GF-D8 (cell line): ENCODE data around the gene SOHLH1.

ENCODE experiments used
- DNase-seq: peaks from one replicate; lab custom pipeline; 2025; lab: John Stamatoyannopoulos, UW

Gene SOHLH1

GRCh38 chr9:135699440-135699839, at the start of gene SOHLH1:
SOHLH1 (minus strand) TSS chr9:135699481; CDS start chr9:135699467, 14 bp downstream.
- no peak for DNase-seq

- DNase-seq: no peak
Measured at GRCh38 chr9:135748676-135749075, 49.4 kb upstream of the SOHLH1 start.

DNA sequence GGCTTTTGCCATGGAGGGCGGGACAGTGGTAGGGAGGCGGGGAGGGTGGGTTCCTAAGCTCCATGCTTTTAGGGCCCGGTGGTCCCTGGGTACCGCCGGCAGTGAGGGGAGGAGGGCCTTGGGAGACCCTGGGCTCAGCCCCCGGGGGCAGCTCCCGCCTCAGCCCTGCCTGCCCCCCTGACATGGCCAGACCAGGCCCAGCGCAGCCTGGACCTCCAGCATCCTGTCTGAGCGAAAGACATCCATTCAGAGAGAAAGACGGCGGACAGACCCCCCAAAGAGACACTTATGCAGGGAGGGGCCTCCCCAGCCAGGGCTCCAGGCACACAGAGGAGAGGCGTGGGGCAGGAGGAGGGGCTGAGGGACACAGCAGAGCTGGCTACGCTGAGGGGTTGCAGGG, 48.0 kb upstream of the SOHLH1 start:
- no peak for DNase-seq

GRCh38 chr9:135746565-135746964, 47.3 kb upstream of the SOHLH1 start:
- DNase-seq: no peak

GRCh38 chr9:135745686-135746324, 46.5 kb upstream of the SOHLH1 start:
- no peak for DNase-seq

DNA sequence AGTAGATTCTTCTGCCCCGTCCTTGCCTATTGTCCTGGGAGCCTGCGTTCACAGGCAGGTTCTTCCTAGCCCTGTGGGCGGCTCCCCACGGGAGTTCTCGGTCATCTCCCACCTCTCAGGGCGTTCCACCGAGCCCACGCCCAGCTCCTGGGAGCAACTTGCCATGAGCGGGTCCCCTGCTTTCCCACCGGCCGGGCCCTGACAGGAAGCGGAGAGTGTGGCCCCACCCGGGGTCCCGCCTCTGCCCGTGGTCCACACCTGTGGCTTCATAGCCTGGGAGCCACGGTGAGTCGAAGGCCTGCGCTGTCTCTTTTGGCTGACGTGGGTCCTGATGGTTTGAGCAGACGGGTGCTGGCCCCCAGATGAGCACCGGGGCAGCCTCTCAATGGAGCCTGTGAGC, 45.9 kb upstream of the SOHLH1 start:
- DNase-seq: no peak

DNA sequence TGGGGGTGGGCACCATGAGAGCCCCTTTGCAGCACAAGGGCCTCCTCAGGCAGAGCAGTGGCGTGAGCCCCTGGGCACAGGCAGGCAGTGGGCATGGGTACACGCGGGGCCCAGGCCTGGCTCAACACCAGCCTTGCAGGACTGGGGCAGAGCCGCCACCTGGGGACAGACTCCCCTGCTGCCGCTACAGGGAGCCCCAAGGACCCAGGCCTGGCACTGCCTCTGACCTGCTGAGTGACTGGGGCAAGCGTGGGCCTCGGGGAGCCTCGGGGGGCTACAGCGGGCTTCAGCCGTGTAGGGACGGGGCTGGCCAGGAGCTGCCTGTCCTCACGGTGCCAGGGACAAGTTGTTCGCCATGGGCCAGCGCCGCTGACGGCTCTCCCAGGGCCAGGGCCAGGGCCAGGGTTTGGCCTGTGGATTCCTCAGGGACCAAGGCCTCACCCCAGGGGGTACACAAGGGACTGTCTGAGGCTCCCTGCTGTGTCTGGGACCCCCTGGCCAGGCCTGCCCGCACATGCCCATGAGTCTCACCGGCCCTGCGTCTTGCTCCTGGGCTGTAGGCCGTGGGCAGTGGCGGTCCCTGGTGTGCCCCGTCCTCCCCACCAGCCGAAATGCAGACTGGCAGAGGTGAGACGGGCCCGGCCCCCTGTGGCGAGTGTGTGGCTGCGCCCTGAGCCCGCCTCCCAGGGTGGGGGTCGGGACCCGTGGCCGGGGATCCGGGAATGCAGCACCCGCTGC, 45.2 kb upstream of the SOHLH1 start:
- no peak for DNase-seq

GRCh38 chr9:135743546-135744332, 44.5 kb upstream of the SOHLH1 start:
- DNase-seq: no peak

DNA sequence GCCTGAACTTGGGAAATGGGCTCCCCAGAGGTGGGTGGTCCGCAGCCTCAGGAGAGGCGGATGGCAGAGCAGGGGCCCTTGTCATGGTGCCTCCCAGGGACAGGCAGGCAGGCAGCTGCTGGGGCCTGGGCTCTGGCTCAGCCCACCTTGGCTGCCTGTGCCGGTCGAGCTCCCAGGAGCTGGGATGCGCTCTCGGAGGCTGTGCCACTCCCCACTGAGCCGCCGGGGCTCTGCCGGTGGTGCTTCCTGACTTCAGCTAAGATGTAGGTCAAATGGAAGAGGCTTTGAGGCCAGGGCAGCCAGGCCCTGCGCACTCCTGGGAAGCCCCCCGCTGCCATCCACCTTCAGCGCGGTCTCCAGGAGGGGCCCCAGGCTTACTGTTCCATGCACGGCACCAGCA, 43.7 kb upstream of the SOHLH1 start:
- DNase-seq: no peak

DNA sequence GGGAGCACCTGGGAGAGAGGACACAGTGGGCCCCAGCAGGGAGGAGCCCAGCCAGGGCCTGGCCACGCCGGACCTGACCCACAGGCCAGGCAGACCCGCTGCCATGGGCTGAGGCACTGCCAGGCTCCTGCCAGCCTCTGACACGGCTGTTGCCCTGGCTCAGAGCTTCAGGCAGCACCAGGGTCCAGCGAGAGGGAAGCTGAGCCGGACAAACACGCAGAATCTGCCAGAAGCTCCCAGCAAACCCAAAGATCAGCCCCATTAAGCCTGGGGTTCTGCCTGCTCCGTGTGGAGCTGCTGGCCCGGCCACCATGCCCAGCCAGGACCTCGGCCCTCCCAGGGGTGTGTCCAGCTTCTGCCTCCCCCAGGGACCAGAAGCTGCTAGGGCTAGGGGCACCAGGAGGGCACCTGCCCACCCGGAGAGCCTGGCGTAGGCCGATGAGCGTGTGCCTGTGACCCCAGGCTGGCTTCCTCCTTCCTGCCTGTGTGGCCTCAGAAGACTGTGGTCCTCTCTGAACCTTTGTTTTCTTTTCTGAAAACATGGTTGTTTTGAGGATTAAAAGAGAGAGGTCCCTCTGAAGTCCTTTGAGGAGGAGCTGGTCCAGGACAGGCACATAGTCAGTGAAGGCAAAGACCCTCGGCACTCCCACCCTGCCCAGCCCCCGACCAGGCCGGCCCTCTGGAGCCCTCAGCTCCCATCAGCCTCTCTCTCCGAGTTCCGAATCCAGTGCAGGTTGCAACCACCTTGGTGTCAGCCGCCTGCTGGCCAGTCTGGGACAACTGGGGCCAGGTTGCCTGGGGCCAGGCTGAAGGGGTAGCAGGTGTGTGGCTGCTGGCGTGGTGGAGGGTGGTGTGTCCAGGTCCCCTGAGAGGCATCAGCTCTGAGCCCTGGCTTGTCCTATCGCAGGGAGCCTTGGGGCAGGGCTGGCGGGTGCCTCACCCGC, 42.3 kb upstream of the SOHLH1 start:
- DNase-seq: no peak

- DNase-seq: no peak
Measured at GRCh38 chr9:135739271-135740220, 40.3 kb upstream of the SOHLH1 start.

DNA sequence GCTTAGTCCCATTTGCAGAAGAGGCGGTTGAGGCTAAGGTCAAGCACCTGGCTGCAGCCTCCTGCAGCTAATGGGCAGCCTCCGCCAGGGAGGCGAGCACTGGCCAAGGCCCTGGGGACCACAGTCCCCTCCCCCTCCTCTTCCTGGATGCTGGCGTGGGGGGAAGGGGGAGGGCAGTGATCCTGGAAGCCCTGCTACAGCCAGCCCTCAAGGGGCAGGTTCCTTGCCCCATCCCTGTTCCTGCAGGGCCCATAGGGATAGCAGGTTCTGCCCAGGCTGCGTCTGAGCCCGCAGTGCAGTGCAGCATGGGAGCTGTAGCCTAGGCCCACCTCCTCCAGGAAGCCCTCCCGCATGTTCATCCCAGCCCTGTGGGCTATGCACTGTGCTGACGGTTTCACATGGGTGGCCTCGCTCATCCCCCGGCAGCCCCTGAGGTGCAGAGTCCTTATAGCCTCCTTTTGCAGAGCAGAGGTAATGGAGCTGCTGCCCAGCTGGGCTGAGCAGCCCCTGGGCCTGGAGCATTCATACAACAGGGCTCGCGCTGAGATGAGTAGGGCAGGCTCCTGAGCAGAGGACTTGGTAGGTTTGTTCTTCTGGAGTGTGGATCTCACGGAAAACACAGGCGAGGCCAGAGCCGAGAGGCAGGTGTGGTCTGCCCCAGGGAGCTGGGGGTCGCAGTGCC, 38.7 kb upstream of the SOHLH1 start:
- DNase-seq: no peak

DNA sequence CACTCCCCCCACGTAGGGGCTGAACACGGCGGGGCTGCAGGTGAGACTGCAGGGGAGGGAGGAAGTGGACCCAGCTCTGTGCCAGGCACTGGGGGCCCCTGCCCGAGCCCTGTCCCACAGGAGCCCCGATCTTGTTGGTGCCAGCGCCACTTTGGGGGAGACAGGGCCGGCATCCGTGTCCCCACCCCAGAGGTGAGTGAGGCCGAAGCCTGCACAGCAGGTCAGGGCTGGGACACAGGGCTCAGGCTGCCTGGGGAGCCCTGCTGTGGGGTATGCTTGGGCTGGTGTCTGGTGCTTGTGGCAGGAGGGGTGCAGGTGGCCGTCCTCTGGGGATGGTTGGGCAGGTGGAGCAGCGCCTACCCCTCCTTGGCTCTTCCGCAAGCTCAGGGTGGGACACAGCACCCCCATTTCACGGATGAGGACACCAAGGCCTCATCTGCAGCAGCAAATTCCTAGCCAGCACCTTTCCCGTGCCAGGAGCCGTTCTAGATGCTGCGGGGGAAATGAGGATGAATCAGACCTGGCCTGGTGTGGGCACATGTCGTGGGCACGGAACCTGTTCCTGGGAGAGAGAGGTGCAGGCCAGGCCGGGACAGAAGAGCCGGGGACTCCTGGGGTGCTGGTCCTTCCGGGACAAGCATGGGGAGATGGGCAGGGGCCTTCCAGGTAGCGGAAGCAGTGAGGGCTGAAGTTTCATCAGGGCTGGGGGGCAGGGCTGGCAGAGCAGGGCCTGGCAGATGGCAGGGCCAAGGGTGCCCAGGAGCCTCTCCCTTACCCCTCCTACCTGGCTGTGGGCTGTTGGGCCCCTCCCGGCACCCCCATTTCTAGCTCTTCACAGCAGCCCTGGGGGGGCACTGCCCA, 37.9 kb upstream of the SOHLH1 start:
- DNase-seq: no peak

DNA sequence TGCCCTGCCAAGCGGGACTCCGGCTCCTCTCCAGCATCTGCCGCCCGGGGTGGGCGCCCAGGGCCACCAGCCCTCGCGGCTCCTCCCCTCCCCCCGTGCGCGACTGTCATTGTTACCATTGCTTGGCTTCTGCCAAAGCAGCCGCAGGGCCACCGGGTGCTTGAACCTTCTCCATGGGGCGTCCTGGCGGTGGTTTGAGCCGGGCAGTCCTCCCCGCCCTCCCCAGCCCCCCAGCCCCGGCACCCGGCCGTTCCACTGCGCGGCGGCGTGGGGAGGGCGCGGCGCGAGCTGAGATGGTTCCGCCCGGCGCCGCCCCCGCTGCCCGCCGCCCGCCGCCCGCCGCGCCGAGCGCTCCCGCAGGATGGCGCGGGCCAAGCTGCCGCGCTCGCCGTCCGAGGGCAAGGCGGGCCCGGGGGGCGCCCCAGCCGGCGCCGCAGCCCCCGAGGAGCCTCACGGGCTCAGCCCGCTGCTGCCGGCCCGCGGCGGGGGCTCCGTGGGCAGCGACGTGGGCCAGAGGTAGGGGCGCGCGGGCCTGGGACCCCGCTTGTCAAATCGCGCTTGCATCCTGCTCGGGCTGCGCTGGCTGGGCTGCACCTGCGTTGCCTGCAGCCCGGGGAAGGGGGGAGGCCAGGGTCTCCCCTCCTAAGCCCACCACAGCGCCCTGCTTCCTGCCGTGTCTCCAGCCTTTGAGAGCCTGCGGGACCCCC, 37.1 kb upstream of the SOHLH1 start:
- no peak for DNase-seq

- no peak for DNase-seq
Measured at GRCh38 chr9:135734616-135735144, 35.4 kb upstream of the SOHLH1 start.

- DNase-seq: no peak
Measured at GRCh38 chr9:135732569-135733257, 33.4 kb upstream of the SOHLH1 start.

DNA sequence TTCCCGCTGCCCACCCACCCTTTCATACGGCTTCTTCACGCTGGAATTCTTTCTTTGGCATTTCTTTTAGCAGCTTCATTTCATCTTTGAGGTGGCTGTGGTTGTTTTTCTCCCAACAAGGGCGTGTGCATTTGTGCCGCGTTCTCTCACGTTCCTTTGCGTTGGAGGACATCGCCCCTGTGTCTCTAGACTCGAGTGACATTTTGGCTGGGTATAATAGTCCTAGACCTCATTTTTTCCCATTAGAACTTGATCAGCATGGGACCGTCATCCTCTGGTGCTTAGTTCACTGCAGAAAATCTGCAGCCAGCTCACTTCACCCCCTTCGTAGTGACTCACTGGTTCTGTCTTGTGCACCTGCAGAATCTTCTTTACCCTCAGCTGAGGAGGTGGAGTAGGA, 32.2 kb upstream of the SOHLH1 start:
- no peak for DNase-seq

- DNase-seq: peak; percentile 22
Measured at GRCh38 chr9:135729480-135729879, 30.2 kb upstream of the SOHLH1 start.
